Thymus (tissue), 11 donors: Measurements from ENCODE around the gene ZNF280B. TPM values are rescaled to one million over a fixed set of nuclear protein-coding genes. Genes with fewer than 3 reads are reported as not detected.

Experiments
- DNase-seq, 9 donors: peaks; one replicate each; pipeline ENCODE4 v3.0.0-alpha.2; 2013; ENCODE audit warnings: low spot score in 9 of 9, low read depth in 6 of 9, missing footprints in 1 of 9
- H3K27ac ChIP-seq, 2 donors: one replicate each; pipeline ENCODE4 v1.5.1; 2013; ENCODE audit warnings: control low read depth in 1 of 2, low read depth in 1 of 2, low read length in 1 of 2, mild to moderate bottlenecking in 1 of 2, moderate library complexity in 1 of 2
- H3K27me3 ChIP-seq, 2 donors: one replicate each; pipeline ENCODE4 v1.5.1; 2013; ENCODE audit warnings: low read length in 1 of 2; ENCODE audit not compliant: control insufficient read depth in 2 of 2, insufficient read depth in 1 of 2
- H3K36me3 ChIP-seq, 2 donors: one replicate each; pipeline ENCODE4 v1.5.1; 2013; ENCODE audit warnings: low read length in 1 of 2, mild to moderate bottlenecking in 1 of 2, moderate library complexity in 1 of 2; ENCODE audit not compliant: control insufficient read depth in 2 of 2, insufficient read depth in 2 of 2
- H3K4me1 ChIP-seq, 2 donors: one replicate each; pipeline ENCODE4 v1.5.1; 2013; ENCODE audit warnings: low read length in 2 of 2; ENCODE audit not compliant: control insufficient read depth in 2 of 2, insufficient read depth in 2 of 2
- H3K4me3 ChIP-seq, 2 donors: one replicate each; pipeline ENCODE4 v1.5.1; 2013; ENCODE audit warnings: low read length in 2 of 2, control low read depth in 1 of 2, mild to moderate bottlenecking in 1 of 2
- H3K9me3 ChIP-seq, 2 donors: one replicate each; pipeline ENCODE4 v1.5.1; 2013; ENCODE audit warnings: low read length in 1 of 2, mild to moderate bottlenecking in 1 of 2; ENCODE audit not compliant: control insufficient read depth in 2 of 2, insufficient read depth in 1 of 2
- WGBS: extraction: QIAGEN DNeasy Blood & Tissue Kit; methylation state at CpG from one replicate; pipeline ENCODE4 v1.1.7; 2013; 5-methylcytosine and 5-hydroxymethylcytosine counted together
- polyA plus RNA-seq: library from polyadenylated mRNA; stranded (reverse); fragments of 200-250 nt; gene quantifications from one replicate; pipeline ENCODE4 v1.2.3, GENCODE V29; 2013
- total RNA-seq: library from RNA; stranded (reverse); fragments of 120-200 nt; gene quantifications from one replicate; pipeline ENCODE4 v1.2.4, GENCODE V29; 2013
- donor health status: healthy.

ZNF280B gene
- total and polyA plus RNA-seq, 2 donors: 0.55 to 0.99 TPM

DNA sequence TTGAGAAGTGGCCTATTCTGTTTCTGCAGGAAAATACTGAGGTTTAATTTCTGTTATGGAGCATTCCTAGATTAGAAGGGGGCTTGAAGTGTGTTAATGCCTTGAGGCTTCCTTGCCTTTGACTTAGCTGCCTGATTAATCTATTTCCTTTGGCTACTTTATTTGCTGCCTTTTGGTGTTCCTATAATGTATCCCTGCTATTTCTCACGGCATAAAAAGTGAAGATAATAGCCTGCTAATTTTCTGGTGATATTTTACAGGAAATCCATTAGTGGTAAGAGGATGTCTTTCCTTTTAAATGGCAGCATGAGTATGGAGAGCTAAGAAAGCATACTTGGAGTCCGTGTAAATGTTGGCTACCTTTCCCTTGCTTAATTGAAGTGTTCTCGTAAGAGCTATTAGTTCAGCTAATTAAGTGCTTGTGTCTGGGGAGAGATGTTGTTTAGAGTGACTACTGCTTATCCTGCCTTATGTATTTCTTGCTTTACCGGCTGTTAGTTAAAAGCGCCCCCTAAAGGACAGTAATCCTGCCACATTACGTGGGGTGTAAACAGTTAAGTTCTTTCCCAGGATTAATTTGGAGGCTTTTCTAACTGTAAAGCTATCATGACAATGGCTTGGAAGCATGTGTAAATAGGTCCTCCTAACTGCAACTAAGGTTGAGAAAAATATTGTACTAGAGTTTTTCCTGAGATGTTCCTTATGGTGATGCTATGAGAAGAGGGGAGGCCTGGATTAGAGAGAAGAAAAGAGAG lies 45.6 kb downstream of the ZNF280B start:
- 61% methylated on average over 6 of the region's 6 CpGs for WGBS

DNA sequence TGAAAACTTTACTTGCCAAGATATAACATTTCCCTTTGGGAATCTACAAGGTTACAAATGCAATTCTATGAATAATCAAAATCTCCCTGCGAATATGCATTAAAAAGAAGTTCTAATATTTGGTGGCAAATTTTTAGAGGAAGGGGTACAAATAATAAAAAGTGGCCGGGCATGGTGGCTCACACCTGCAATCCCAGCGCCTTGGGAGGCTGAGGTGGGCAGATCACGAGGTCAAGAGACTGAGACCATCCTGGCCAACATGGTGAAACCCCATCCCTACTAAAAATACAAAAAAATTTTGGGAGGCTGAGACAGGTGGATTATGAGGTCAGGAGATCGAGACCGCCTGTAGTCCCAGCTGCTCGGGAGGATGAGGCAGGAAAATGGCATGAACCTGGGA lies 47.0 kb downstream of the ZNF280B start:
- peaks cover 4 to 7% of the 10 kb centered on the region in 2 donors for H3K27me3 ChIP-seq

More for the DNA sequence above, 45.6 kb downstream of the ZNF280B start:
- H3K36me3 ChIP-seq: no peaks in the 10 kb centered on the region
- no peaks in the 10 kb centered on the region for H3K4me1 ChIP-seq
- H3K27me3 ChIP-seq: peaks cover 4 to 7% of the 10 kb centered on the region in 2 donors
- no peak overlapping the region for H3K27ac ChIP-seq
- peaks cover 9 to 15% of the 10 kb centered on the region in 2 donors for H3K9me3 ChIP-seq
- H3K4me3 ChIP-seq: no peak overlapping the region
- no peak for DNase-seq

DNA sequence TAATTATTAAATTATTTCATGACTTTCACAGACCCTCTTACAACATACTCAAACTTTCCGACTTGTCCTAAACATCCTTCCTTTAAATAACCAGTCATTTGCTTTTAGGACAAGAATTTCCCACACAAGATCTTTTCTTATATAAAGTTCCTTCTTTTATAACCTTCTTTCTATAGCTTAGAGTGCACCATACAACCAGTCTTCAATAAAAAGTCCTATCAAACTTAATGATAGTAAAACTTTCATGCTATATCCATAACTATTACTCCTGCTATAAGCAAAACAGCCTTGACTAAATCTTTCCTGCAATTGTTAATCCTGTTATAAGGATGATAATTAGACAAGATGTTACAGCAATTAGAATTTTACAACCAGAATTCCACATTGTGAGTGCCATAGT lies 47.4 kb downstream of the ZNF280B start:
- H3K27me3 ChIP-seq: peaks cover 4 to 7% of the 10 kb centered on the region in 2 donors
- 69% methylated on average over 1 of the region's 1 CpG for WGBS

More for the DNA sequence above, 47.0 kb downstream of the ZNF280B start:
- no peak overlapping the region for H3K4me3 ChIP-seq
- no peak overlapping the region for H3K27ac ChIP-seq
- H3K9me3 ChIP-seq: peaks cover 10 to 15% of the 10 kb centered on the region in 2 donors
- DNase-seq: no peak
- 77% methylated on average over 7 of the region's 7 CpGs for WGBS
- no peaks in the 10 kb centered on the region for H3K36me3 ChIP-seq
- H3K4me1 ChIP-seq: no peaks in the 10 kb centered on the region

DNA sequence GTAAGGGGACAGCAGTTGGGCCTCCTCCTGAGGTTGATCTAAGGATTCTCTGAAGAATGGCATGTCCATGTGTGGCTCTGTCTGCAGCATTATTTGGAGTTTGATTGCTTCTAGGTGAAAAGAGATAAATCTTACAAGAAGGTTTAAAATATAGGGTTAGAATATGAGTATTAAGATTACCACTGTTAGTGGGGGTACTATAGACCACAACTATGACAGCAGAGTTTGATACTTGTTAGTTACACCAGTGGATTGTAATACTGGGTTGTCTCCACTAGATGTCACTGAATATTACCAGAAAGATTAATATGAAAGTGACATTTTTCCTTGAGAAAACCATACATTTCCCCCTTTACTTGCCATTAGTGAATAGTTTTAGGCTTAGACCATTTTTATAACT lies 47.9 kb downstream of the ZNF280B start:
- H3K4me1 ChIP-seq: no peaks in the 10 kb centered on the region
- peaks cover 10 to 15% of the 10 kb centered on the region in 2 donors for H3K9me3 ChIP-seq
- H3K27me3 ChIP-seq: peaks cover 4 to 7% of the 10 kb centered on the region in 2 donors
- no peaks in the 10 kb centered on the region for H3K36me3 ChIP-seq
- peak in 1 of 9 donors; percentile 13 for DNase-seq
- no peak overlapping the region for H3K4me3 ChIP-seq
- H3K27ac ChIP-seq: no peak overlapping the region

More for the DNA sequence above, 47.4 kb downstream of the ZNF280B start:
- no peak for DNase-seq
- Histone ChIP-seq H3K9me3 (peaks cover 10 to 15% of the 10 kb centered on the region in 2 donors), H3K36me3 (no peaks in the 10 kb centered on the region), H3K27ac (no peak overlapping the region), H3K4me3 (no peak overlapping the region), H3K4me1 (no peaks in the 10 kb centered on the region)

DNA sequence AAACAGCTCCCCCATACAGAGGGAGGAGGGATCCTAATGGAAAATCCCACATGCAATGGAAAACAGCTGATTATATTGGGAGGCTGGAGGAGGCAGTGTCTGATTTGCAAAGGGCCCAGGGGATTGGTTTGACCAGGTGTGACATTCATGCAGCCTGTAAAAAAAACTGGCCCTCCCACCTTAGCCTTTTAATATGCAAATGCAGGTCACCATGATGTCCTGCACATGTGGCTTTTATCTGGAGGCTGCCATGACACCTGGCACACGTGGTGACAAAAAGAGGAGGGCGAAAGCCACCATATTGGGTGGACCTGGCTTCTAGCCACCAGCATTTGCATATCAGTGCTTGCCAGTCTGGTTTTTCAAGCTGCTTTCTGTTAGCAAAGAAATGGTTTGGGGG lies 48.5 kb downstream of the ZNF280B start:
- Histone ChIP-seq H3K9me3 (peaks cover 10 to 15% of the 10 kb centered on the region in 2 donors), H3K4me1 (no peaks in the 10 kb centered on the region), H3K27ac (no peak overlapping the region), H3K4me3 (no peak overlapping the region), H3K36me3 (no peaks in the 10 kb centered on the region), H3K27me3 (peaks cover 4 to 7% of the 10 kb centered on the region in 2 donors)
- DNase-seq: no peak
- whole genome bisulfite sequencing: 91% methylated on average over 2 of the region's 2 CpGs

DNA sequence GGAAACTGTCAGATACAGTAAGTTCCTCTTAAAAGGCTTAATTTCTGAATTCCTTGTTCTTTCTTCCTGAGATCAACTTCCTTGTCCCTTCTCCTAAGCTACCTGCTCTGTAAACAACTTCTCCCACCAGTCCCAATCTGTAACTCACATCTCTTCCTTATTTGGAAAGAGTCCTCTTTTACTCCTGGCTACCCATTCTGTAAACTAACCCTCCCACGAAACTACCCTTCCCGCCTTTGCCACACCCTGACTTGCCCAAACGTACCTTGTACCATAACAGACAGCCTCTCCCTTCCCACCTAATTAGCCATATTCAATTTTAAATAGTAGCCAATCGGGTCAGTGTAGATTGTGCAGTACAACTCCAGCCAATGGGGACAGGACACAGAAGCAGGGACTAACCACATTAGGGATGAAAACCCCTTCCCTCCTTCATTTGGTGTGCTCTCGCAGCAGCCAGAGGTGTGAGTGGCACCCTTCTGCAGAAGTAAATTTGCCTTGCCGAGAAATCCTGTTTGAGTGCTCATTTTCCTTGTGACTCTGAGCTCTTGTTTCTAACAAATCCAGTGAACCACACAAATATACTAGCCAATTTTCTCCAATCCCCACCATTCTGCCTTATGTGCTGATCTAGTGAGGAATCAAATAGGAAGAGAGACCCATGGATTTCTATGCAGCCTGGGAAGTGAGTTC lies 49.5 kb downstream of the ZNF280B start:
- H3K27me3 ChIP-seq: peaks cover 2 to 4% of the 10 kb centered on the region in 2 donors
- no peaks in the 10 kb centered on the region for H3K4me1 ChIP-seq
- H3K9me3 ChIP-seq: peaks cover 10 to 15% of the 10 kb centered on the region in 2 donors
- H3K4me3 ChIP-seq: no peak overlapping the region
- no peaks in the 10 kb centered on the region for H3K36me3 ChIP-seq
- no peak overlapping the region for H3K27ac ChIP-seq
- WGBS: 92% methylated on average over 6 of the region's 6 CpGs
- DNase-seq: no peak

DNA sequence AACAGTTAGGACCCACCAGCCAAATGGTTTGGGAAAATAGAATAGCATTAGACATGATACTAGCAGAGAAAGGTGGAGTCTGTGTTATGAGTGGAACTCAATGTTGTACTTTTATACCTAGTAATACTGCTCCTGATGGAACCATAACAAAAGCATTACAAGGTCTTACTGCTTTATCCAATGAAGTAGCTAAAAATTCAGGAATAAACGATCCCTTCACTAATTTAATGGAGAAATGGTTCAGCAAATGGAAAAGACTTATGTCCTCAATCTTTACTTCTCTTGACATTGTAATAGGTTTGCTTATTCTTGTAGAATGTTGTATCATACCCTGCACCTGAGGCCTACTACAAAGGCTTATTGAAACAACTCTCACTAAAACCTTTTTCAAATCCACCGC lies 50.2 kb downstream of the ZNF280B start:
- Histone ChIP-seq H3K9me3 (peaks cover 10 to 15% of the 10 kb centered on the region in 2 donors), H3K27ac (no peak overlapping the region), H3K27me3 (no peaks in the 10 kb centered on the region), H3K4me1 (no peaks in the 10 kb centered on the region), H3K36me3 (no peaks in the 10 kb centered on the region), H3K4me3 (no peak overlapping the region)
- 97% methylated on average over 2 of the region's 2 CpGs for WGBS
- no peak for DNase-seq

DNA sequence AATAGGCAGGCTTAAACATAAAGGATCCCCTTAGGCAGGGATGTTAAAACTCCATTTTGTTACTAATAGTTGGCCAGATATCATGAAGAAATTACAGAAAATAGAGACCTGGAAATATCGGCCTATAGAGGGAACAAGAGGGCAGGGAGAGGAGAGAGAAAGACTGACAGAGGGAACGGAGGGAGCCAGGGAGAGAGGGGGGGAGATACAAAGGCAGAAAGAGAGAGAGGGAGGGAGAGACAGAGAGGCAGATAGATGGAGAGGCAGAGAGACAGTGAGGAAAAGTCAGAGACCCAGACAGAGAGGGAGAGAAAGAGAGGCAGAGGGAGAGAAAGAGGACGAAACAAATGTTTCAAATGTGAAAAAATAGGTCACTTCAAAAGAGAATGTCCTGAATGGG lies 53.5 kb downstream of the ZNF280B start:
- Histone ChIP-seq H3K36me3 (no peaks in the 10 kb centered on the region), H3K4me3 (no peak overlapping the region), H3K27ac (no peak overlapping the region), H3K4me1 (no peaks in the 10 kb centered on the region), H3K27me3 (peaks cover 2 to 6% of the 10 kb centered on the region in 2 donors), H3K9me3 (peaks cover 10 to 19% of the 10 kb centered on the region in 2 donors)
- 70% methylated on average over 3 of the region's 3 CpGs for WGBS
- DNase-seq: no peak

DNA sequence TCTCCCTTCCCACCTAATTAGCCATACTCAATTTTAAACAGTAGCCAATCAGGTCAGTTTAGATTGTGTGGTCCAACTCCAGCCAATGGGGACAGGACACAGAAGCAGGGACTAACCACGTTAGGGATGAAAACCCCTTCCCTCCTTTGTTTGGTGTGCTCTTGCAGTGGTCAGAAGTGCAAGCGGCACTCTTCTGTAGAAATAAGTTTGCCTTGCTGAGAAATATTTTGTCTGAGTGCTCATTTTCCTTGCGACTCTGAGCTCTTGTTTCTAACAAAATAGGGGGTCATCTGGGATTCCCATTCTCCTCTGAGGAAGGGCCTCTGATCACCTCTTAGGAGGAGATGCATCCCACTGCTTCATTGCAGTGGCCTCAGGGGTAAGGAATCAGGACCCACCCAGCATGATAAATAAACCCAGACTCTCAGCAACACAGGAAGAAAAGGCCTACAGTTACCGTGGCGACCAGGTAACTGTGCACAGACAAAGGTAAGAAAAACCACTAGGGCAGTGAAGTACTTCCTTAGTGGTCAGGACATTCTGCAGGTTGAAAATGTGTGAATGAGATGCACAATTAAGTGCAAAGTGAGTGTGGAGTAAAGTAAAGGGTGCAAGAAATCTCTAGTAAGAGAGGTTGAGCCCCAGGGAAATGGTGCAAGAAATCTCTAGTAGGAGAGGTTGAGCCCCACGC lies 55.4 kb downstream of the ZNF280B start:
- Histone ChIP-seq H3K27me3 (peaks cover 2 to 6% of the 10 kb centered on the region in 2 donors), H3K4me1 (no peaks in the 10 kb centered on the region), H3K4me3 (no peak overlapping the region), H3K36me3 (no peaks in the 10 kb centered on the region), H3K27ac (no peak overlapping the region), H3K9me3 (peaks cover 3 to 6% of the 10 kb centered on the region in 2 donors)
- WGBS: 74% methylated on average over 6 of the region's 6 CpGs
- DNase-seq: no peak
